GM12878 (cell line): ENCODE measurements around the gene RAB29. TPM values are rescaled to one million over a fixed set of nuclear protein-coding genes. Genes with fewer than 3 reads are reported as not detected.

Experiments used
- ATF7 ChIP-seq: fragments of 450-650 bp; IDR thresholded peaks from 2 replicates; pipeline ENCODE4 v1.6.1; 2016; ENCODE audit warnings: low read depth, mild to moderate bottlenecking
- BCL11A ChIP-seq: IDR thresholded peaks from 2 replicates; pipeline ENCODE4 v1.6.1; 2011; ENCODE audit warnings: low read depth, low read length
- BRCA1 ChIP-seq: IDR thresholded peaks from 2 replicates; pipeline ENCODE4 v1.6.1; 2011; ENCODE audit warnings: low read depth, low read length, improper control_type of control experiment
- CBX5 ChIP-seq: sonication (generic); IDR thresholded peaks from 2 replicates; pipeline ENCODE4 v1.6.1; 2016; ENCODE audit warnings: low read depth, moderate library complexity, mild to moderate bottlenecking, inconsistent platforms
- CREB1 ChIP-seq: IDR thresholded peaks from 2 replicates; pipeline ENCODE4 v1.6.1; 2012; ENCODE audit warnings: low read depth, mild to moderate bottlenecking, inconsistent platforms
- E4F1 ChIP-seq: fragments of 450-650 bp; IDR thresholded peaks from 2 replicates; pipeline ENCODE4 v1.6.1; 2018; ENCODE audit warnings: borderline replicate concordance, mild to moderate bottlenecking; ENCODE audit not compliant: partially characterized antibody
- EED ChIP-seq: sonication (generic); IDR thresholded peaks from 2 replicates; pipeline ENCODE4 v1.6.1; 2016; ENCODE audit warnings: antibody characterized with exemption, low read depth
- FOXK2 ChIP-seq: fragments of 450-650 bp; IDR thresholded peaks from 2 replicates; pipeline ENCODE4 v1.6.1; 2017; ENCODE audit warnings: mild to moderate bottlenecking, moderate library complexity
- IKZF1 ChIP-seq: fragments of 450-650 bp; conservative IDR thresholded peaks from 2 replicates; pipeline ENCODE4 v1.6.1; 2017; ENCODE audit warnings: antibody characterized with exemption, mild to moderate bottlenecking
- JUNB ChIP-seq: IDR thresholded peaks from 2 replicates; pipeline ENCODE4 v1.6.1; 2016; ENCODE audit warnings: antibody characterized with exemption, mild to moderate bottlenecking
- KLF5 ChIP-seq: fragments of 450-650 bp; IDR thresholded peaks from 2 replicates; pipeline ENCODE4 v1.6.1; 2014; ENCODE audit warnings: mild to moderate bottlenecking; ENCODE audit not compliant: partially characterized antibody
- MXI1 ChIP-seq: fragments of 150-350 bp; IDR thresholded peaks from 2 replicates; pipeline ENCODE4 v1.6.1; 2011; ENCODE audit warnings: low read depth, mild to moderate bottlenecking, inconsistent platforms, low read length, improper control_type of control experiment
- NFXL1 ChIP-seq: fragments of 450-650 bp; IDR thresholded peaks from 2 replicates; pipeline ENCODE4 v1.6.1; 2017; ENCODE audit warnings: antibody characterized with exemption, mild to moderate bottlenecking, borderline replicate concordance
- POLR2AphosphoS5 ChIP-seq: IDR thresholded peaks from 2 replicates; pipeline ENCODE4 v1.6.1; 2011; ENCODE audit warnings: mild to moderate bottlenecking, low read length, inconsistent platforms
- RB1 ChIP-seq: fragments of 450-650 bp; formaldehyde crosslinking; IDR thresholded peaks from 2 replicates; pipeline ENCODE4 v1.6.1; 2017; ENCODE audit warnings: mild to moderate bottlenecking, borderline replicate concordance
- RFX5 ChIP-seq: IDR thresholded peaks from 2 replicates; pipeline ENCODE4 v1.6.1; 2011; ENCODE audit warnings: low read depth, low read length, improper control_type of control experiment
- SIX5 ChIP-seq: IDR thresholded peaks from 2 replicates; pipeline ENCODE4 v1.6.1; 2011; ENCODE audit warnings: mild to moderate bottlenecking, low read depth, low read length, moderate library complexity; ENCODE audit not compliant: severe bottlenecking
- SRF ChIP-seq, 2 experiments: IDR thresholded peaks; 2 replicates each; pipeline ENCODE4 v1.6.1; 2011; ENCODE audit warnings: low read depth in 2 of 2, low read length in 2 of 2, mild to moderate bottlenecking in 1 of 2, moderate library complexity in 1 of 2
- STAT1 ChIP-seq: fragments of 450-650 bp; conservative IDR thresholded peaks from 2 replicates; pipeline ENCODE4 v1.6.1; 2014; ENCODE audit warnings: antibody characterized with exemption, mild to moderate bottlenecking
- YY1 ChIP-seq: IDR thresholded peaks from 2 replicates; pipeline ENCODE4 v1.6.1; 2011; ENCODE audit warnings: low read depth, mild to moderate bottlenecking, low read length
- ZNF207 ChIP-seq: fragments of 450-650 bp; IDR thresholded peaks from 2 replicates; pipeline ENCODE4 v1.6.1; 2014; ENCODE audit warnings: antibody characterized with exemption, mild to moderate bottlenecking, borderline replicate concordance
- ZNF24 ChIP-seq: fragments of 450-650 bp; IDR thresholded peaks from 2 replicates; pipeline ENCODE4 v1.6.1; 2017; ENCODE audit warnings: antibody characterized with exemption, mild to moderate bottlenecking
- ZNF274 ChIP-seq: IDR thresholded peaks from one replicate; pipeline ENCODE4 v1.8.0; 2011; ENCODE audit not compliant: insufficient read length, insufficient read depth
- polyA plus RNA-seq, 11 experiments: library from polyadenylated mRNA; depleted of rRNA in 4 of 11; unstranded in 6 of 11; stranded (reverse) in 5 of 11; fragments of >200 nt; fragmentation: Nextera tagmentation in 4 of 11; fragmentation: Illumina TruSeq in 1 of 11; extraction: Ambion mirVana in 4 of 11; extraction: Trizol in 1 of 11; gene quantifications; 1 replicate in 1 of 11; 2 replicates in 10 of 11; pipeline versions ENCODE4 v1.2.1 to v1.2.3, GENCODE V29; 2011 to 2016; ENCODE audit warnings: inconsistent platforms in 2 of 11, missing spikeins in 2 of 11, low read depth in 1 of 11
- total RNA-seq, 4 experiments: library from RNA; depleted of rRNA in 3 of 4; stranded (reverse); fragments of >200 nt in 3 of 4; fragmentation: Illumina TruSeq in 1 of 4; extraction: Trizol in 1 of 4; gene quantifications; 2 replicates each; pipeline versions ENCODE4 v1.2.1 to v1.2.3, GENCODE V29; 2013 to 2021
- TF ChIP-seq, protein P1 (sequence below): IDR thresholded peaks from 2 replicates; pipeline ENCODE4 v1.6.1; 2011; ENCODE audit warnings: low read depth, mild to moderate bottlenecking, low read length, moderate library complexity, borderline replicate concordance; ENCODE audit errors: extremely low read depth
- TF ChIP-seq, protein P2 (sequence below): IDR thresholded peaks from 2 replicates; pipeline ENCODE4 v1.6.1; 2012; ENCODE audit warnings: improper control_type of control experiment, low read depth, low read length; ENCODE audit not compliant: insufficient replicate concordance

The RAB29 gene
- total and polyA plus RNA-seq, 10 of the 15 experiments (the other 5 are each of a cell fraction or from before 2014, with no cell fraction given), result 11.7 to 74.5 (median 15.0) TPM

DNA sequence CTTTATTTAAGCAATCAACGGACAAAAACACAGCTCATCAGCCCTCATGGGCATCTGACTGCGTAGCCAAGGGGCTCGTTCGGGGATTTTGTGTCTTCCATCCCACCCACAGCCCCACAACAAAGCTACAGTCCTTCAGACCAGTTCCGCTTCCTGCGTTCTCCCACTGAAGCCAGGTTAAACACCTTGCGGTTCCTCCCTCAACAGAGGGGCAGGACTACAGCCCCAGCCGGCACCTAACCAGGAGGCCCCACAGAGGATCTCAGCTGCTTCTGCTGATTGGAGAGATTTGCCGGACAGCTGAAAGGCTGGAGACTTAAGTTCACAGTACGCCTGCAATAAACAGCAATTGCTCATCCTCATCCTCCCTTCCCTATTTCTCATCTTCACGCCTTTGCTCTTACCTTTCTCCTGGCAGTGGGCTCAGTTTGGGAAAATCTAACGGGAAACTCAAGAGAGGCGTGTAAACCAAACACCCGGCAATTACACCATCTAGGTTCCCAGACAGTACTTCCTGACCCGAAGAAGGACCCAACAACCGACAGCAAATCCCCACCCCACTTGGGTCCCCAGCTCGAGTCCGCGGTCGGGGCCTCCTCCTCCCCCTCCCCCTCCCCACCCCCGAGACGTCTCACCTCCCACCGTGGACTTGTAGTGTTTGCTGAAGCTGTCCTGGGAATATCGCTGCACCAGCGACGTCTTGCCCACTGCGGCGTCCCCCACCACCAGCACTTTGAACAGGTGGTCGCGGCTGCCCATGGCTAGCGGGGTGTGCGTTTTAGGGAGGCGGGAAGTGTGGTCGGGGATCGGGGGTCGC is 876 bp downstream of the RAB29 start (continued):
- TF ChIP-seq JUNB (no peak), ZNF207 (no peak), CREB1 (no peak), E4F1 (no peak), BCL11A (0 out of 2 replicates have a peak, but pooled peaks have one; percentile 7), SIX5 (no peak), SRF (IDR thresholded peaks at IDR 0.05; ENCODE audit: low read depth in 2 of 2, low read length in 2 of 2) (no peak), KLF5 (no peak), STAT1 (no peak), ZNF24 (no peak), POLR2AphosphoS5 (peak; percentile 52; the same call in 1 of the 2 replicates), MXI1 (peak; percentile 58), RB1 (no peak), FOXK2 (no peak), EED (peak; percentile 84), ZNF274 (no peak), RFX5 (no peak), YY1 (no peak), IKZF1 (peak; percentile 81), BRCA1 (no peak), NFXL1 (no peak), ATF7 (no peak), CBX5 (no peak)
- TF ChIP-seq, protein P1, sequence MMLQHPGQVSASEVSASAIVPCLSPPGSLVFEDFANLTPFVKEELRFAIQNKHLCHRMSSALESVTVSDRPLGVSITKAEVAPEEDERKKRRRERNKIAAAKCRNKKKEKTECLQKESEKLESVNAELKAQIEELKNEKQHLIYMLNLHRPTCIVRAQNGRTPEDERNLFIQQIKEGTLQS, result no peak
- TF ChIP-seq, protein P2, sequence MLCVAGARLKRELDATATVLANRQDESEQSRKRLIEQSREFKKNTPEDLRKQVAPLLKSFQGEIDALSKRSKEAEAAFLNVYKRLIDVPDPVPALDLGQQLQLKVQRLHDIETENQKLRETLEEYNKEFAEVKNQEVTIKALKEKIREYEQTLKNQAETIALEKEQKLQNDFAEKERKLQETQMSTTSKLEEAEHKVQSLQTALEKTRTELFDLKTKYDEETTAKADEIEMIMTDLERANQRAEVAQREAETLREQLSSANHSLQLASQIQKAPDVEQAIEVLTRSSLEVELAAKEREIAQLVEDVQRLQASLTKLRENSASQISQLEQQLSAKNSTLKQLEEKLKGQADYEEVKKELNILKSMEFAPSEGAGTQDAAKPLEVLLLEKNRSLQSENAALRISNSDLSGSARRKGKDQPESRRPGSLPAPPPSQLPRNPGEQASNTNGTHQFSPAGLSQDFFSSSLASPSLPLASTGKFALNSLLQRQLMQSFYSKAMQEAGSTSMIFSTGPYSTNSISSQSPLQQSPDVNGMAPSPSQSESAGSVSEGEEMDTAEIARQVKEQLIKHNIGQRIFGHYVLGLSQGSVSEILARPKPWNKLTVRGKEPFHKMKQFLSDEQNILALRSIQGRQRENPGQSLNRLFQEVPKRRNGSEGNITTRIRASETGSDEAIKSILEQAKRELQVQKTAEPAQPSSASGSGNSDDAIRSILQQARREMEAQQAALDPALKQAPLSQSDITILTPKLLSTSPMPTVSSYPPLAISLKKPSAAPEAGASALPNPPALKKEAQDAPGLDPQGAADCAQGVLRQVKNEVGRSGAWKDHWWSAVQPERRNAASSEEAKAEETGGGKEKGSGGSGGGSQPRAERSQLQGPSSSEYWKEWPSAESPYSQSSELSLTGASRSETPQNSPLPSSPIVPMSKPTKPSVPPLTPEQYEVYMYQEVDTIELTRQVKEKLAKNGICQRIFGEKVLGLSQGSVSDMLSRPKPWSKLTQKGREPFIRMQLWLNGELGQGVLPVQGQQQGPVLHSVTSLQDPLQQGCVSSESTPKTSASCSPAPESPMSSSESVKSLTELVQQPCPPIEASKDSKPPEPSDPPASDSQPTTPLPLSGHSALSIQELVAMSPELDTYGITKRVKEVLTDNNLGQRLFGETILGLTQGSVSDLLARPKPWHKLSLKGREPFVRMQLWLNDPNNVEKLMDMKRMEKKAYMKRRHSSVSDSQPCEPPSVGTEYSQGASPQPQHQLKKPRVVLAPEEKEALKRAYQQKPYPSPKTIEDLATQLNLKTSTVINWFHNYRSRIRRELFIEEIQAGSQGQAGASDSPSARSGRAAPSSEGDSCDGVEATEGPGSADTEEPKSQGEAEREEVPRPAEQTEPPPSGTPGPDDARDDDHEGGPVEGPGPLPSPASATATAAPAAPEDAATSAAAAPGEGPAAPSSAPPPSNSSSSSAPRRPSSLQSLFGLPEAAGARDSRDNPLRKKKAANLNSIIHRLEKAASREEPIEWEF, result no peak
